ENCODE data around the gene IFT81.

Gene IFT81

DNA sequence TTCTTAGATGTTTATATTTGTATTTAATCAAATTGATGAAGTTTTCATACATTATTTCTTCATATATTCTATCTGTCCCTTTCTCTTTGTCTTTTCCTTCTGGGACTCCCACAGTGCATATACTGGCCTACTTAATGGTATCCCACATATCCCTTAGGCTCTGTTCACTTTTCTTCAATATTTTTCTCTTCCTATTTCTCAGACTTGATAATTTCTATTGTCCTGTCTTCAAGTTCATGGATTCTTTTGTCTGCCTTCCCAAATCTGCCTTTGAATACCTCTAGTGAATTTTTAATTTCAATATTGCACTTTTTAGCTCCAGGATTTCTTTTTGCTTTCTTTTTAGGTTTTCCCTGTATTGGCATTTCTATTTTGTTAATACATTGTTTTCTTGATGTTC is 33.4 kb downstream of the IFT81 start:
- no peak for DNase-seq (ENCODE audit: low read depth in 2 of 2)

DNA sequence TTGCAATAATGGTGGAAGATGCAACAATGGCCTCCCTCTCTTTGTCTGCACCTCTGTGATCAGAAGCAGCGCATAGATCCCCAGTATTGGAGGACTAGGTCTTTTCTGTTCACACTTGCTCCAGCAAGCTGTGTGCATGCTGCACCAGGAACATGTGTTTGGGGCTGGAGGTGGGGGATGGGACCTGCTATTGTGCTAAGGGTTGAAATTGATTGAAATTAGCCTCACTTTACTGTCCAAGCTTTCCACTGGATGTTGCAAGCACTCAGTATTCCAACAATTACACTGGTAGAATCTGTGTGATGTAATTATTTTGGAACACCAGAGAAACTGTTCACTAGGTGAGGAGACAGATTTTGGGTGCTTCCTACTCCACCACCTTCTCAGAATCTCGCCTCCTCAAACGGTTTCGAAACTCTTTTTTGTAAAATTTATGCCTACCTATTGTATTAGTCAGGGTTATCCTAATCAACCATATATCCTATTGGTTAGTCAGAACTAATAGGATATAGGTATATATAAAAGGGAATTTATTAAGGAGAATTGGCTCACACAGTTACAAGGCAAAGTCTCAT is 35.6 kb downstream of the IFT81 start:
- DNase-seq (ENCODE audit: low read depth in 2 of 2) = no peak

DNA sequence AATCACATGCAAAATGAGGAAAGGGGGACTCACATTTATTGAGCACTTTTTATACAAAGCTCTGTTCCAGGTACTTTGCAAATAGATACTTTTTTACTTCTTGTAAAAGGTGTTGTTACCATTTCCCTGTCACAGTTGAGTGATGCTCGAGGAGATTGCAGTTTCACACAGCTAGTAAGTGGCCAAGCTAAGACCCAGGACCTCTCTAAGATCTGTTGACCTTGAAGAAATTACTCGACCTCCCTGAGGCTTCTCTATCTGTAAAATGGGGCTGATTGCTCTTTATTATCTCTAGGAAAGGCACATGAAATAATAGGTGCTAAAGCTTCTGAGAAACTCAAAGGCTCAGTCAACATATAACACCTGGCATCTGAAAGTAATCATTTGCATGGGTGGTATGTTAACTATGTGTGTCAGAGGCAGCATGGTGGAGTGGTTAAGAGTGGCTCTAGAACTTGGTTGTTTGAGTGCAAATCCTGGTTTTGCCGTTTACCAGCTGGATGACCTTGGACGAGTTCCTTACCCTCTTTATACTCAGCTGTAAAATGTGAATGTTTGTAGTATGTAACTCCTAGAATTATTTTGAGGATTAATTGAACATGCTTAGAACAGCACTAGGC is 41.5 kb downstream of the IFT81 start:
- DNase-seq (ENCODE audit: low read depth in 2 of 2) = no peak

GRCh38 chr12:110168732-110169455 is 44.7 kb downstream of the IFT81 start:
- DNase-seq (ENCODE audit: low read depth in 2 of 2) = no peak

DNA sequence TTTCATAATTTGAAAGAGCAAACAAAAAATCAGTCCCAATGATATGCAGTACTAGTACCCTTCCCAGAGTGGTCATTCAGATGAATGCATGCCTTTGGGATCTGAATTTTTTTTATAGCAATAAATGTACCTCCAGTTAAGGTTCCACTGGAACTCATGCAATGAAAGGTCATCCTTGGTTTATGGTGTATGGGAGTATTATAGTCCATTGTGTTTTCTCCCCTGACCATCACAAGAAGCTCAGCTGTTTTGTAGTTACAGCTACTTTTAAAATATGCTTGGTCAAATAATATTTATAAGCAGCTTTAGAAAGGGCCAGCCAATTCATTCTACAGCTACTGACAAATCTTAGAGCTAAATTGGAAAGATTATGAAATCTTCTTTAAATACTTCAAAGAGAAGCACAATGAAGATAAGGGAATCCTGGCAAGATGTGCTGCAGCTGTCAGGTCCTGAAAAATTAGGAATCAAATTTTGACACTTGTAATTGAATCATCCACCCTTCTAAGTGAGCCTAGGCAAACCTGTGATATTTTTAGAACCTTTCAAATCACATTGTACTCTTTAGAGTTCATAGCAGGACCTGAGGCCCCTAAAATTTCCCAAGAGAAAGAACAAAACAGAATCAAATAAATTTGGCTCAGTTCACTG is 46.5 kb downstream of the IFT81 start:
- no peak for DNase-seq (ENCODE audit: low read depth in 2 of 2)

DNA sequence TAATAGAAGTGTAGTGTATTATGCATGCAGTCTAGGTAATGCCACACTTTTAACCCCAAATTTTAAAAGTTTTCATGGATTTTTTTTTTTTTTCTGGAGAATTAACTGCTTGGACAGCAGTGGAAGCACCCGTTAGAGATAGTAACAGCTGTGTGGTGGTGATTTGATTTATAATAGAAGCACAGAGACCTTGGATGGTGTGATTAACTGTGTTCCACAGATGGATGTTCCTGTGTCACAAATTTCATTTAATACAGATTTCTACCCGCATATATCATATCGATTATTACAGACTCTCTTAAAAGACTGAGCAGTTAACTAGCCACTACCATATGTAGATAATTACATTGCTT is 47.0 kb downstream of the IFT81 start:
- no peak for DNase-seq (ENCODE audit: low read depth in 2 of 2)

GRCh38 chr12:110171636-110172035 is 47.5 kb downstream of the IFT81 start:
- DNase-seq (ENCODE audit: low read depth in 2 of 2) = no peak

DNA sequence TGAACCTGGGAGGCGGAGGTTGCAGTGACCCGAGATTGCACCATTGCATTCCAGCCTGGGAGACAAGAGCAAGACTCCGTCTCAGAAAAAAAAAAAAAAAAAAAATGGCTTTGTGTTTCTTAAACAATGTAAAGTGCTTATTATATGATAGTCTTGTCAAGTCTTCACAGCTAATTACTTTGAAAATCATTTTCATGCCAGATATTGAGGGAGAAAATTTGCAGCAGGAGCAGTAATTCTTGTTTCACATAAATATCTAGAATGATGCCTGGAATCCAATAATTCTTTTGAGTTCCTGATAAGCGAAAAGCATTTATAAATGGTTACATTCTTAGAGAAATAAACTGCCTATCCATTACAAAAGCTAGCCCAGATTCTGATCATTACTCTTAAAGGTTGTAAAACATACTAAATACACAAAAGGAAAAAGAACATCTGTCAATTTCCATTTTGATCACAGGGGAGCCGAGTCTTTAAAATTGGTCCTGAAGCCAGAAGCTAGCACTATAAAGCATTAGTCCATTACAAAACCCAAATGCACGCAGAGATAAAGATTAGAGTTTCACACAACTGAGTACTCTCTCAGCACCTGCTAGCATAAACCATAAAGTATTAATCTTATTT is 50.3 kb downstream of the IFT81 start:
- DNase-seq (ENCODE audit: low read depth in 2 of 2) = no peak

DNA sequence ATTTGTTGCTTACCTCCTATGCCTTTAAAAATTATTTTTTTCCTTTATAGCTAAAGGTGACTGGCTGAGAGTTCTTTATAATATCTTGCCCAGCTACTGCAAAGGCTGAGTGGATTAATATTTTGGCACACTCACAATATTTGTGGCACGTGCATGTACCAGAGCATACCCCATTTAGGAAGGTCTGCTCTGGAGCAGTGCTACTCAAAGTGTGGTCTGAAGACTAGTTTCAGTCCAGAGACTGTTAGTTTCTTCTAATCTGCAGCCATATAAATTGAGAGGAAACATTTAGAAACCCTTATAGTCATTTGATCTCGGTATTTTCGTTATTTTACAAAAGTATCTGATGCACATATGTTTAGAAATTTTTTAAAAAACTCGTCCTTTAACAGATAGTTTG is 51.0 kb downstream of the IFT81 start:
- no peak for DNase-seq (ENCODE audit: low read depth in 2 of 2)

DNA sequence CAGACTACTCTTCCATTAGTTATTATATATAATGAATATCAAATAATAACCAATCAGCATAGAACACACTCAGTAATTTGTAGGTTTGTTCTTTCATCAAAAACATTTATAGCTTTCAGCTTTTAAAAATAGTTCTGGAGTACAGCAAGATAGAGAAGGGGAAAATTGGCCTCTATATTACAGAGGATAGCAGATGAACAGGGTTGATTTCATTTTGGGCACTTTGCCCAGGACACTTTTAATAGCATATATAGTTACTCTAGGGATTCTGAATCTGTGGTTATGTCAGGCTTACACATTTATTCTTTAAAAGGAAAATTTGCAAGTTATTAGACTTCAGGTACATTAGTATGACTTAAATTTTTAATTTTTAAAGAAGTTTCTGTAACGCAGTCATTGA is 52.6 kb downstream of the IFT81 start:
- peak; percentile 42 for DNase-seq (ENCODE audit: low read depth in 2 of 2)

DNA sequence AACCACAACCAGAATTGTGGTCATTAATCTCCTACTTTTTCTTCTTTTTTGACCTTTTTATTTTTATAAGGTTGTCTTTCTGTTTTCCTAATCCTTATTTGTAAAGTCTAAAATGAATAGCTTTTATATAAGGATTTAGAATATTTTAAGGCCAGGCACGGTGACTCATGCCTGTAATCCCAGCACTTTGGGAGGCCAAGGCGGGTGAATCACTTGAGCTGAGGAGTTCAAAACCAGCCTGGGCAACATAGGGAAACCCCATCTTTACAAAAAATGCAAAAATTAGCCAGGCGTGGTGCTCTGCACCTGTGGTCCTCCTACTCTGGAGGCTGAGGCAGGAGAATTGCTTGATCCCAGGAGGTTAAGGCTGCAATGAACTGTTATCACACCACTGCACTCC is 55.1 kb downstream of the IFT81 start:
- peak; percentile 24 to 38 for DNase-seq (ENCODE audit: low read depth in 2 of 2)

DNA sequence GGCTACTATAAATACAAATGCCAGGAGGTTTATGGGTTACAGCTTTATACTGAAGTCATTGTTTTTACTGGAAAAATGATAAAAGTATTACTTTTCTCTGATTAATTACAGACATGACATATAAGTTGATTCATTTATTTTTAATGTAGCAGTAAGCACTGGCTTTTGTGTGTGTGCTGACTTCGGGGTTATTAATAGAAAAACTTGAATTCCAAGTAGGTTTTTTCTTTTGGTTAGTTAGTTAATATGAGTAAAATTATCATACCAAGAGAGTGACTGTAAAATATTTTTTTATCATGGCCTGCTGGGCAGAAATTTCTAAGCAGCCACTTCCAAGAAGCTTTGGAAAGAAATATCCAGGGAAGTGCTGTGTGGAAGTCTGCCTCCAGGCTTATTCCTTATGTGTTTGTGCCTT is 56.4 kb downstream of the IFT81 start:
- DNase-seq (ENCODE audit: low read depth in 2 of 2) = peak; percentile 74 to 78

GRCh38 chr12:110182281-110182680 is 58.1 kb downstream of the IFT81 start:
- no peak for DNase-seq (ENCODE audit: low read depth in 2 of 2)

DNA sequence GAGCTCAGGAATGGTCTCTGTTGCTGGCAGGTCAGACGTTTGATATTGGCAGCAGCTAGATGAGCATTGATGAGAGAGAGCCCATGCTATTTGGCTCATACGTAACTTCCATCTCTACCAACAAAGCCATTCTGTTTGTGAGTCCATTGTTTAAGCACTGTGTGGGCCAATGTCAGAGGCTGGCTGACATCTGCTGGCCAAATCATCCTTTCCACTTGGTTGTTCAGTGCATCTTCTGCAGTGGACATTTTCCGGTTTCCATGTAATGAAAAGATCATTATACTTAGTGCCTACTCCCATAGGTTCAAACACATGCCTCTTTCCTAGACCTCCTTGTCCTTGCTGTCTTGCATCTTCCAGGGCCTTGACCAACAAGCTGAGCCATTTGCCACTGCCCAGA is 59.2 kb downstream of the IFT81 start:
- no peak for DNase-seq (ENCODE audit: low read depth in 2 of 2)

DNA sequence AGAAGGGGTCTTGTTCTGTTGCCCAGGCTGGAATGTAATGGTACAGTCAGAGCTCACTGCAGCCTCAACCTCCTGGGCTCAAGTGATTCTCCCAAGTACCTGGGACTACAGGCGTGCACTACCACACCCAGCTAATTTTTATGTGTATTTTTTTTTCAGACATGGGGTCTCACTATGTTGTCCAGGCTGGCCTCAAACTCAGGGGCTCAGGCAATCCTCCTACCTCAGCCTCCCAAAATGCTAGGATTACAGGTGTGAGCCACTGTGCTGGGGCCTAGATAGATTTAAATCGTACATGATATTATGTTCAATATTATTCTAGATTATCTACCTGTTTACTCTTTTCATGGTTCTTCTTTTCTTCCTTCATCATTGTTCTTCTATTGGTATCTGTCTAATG is 61.5 kb downstream of the IFT81 start:
- no peak for DNase-seq (ENCODE audit: low read depth in 2 of 2)

- DNase-seq (ENCODE audit: low read depth in 2 of 2) = no peak
Measured at GRCh38 chr12:110186059-110186458, 61.9 kb downstream of the IFT81 start.

DNA sequence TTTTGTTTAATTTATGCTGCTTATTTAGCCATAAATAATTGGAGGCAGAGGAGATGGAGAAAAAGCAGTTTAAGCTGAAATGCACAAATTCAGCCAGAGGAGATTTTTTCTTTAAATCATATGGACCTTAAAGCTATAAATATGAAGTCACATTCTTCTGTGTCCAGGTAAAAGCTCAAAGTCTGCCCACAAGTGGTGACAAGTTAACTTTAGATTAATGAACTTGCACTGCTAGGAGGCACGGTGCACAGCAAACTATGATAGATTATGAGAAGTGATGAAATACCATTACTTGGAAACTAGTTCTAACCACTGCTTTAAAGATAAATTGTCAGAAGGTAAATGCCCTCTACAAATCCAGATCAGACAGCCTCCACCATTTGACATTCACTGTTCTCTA is 69.0 kb downstream of the IFT81 start:
- no peak for DNase-seq (ENCODE audit: low read depth in 2 of 2)

- DNase-seq (ENCODE audit: low read depth in 2 of 2) = no peak
Measured at GRCh38 chr12:110197003-110197402, 72.8 kb downstream of the IFT81 start.

DNA sequence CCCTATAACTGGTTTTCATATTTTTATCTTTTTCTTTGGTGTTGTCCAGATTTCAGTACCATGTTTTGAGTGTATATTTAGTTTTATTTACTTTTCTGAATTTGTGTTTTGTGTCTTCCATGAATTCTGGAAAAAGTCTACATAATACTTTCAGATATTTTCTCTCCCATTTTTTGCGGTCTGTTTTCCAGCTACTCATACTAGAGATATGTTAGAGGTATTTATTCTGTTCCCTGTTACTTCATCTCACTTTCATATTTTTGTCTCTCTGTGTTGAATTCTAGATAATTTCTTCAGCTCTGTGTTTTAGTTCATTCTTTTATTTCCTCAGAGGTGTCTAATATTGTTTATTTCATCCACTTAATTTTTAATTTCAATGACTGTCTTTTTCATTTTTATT is 74.2 kb downstream of the IFT81 start:
- no peak for DNase-seq (ENCODE audit: low read depth in 2 of 2)

- peak in 1 of 2 experiments; percentile 19 for DNase-seq (ENCODE audit: low read depth in 2 of 2)
Measured at GRCh38 chr12:110199339-110200123, 75.4 kb downstream of the IFT81 start.

DNA sequence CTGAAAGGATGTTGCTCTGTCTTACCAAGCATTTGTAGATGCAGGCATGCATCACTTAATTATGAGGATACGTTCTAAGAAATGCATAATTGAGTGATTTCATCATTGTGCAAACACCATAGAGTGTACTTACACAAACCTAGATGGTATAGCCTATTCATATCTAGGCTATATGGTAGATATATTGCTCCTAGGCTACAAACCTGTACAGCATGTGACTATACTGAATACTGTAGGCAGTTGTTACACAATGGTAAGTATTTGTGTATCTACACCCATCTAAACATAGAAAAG is 75.9 kb downstream of the IFT81 start:
- DNase-seq (ENCODE audit: low read depth in 2 of 2) = no peak

DNA sequence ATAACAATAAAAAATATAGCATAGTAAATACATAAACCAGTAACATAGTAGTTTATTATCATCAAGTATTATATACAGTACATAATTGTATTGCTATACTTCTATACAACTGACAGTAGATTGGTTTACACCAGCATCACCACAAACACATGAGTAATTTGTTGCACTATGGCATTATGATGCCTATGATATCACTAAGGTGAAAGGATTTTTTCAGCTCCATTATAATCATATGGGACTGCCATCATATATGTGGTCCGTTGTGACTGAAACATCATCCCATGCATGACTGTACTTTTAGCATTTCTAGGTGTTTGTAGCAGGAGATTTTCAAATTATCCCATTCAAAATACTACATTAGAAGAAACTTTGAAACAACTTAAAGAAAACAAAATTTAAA is 77.8 kb downstream of the IFT81 start:
- DNase-seq (ENCODE audit: low read depth in 2 of 2) = no peak
